ENCODE results near the gene DLL3. TPM values are rescaled to one million over a fixed set of nuclear protein-coding genes. Genes with fewer than 3 reads are reported as not detected.

Gene DLL3
- total and polyA plus RNA-seq, 9 of the 15 experiments (the other 6 are each of a cell fraction or from before 2014, with no cell fraction given): 0.80 to 6.3 (median 1.2) TPM

DNA sequence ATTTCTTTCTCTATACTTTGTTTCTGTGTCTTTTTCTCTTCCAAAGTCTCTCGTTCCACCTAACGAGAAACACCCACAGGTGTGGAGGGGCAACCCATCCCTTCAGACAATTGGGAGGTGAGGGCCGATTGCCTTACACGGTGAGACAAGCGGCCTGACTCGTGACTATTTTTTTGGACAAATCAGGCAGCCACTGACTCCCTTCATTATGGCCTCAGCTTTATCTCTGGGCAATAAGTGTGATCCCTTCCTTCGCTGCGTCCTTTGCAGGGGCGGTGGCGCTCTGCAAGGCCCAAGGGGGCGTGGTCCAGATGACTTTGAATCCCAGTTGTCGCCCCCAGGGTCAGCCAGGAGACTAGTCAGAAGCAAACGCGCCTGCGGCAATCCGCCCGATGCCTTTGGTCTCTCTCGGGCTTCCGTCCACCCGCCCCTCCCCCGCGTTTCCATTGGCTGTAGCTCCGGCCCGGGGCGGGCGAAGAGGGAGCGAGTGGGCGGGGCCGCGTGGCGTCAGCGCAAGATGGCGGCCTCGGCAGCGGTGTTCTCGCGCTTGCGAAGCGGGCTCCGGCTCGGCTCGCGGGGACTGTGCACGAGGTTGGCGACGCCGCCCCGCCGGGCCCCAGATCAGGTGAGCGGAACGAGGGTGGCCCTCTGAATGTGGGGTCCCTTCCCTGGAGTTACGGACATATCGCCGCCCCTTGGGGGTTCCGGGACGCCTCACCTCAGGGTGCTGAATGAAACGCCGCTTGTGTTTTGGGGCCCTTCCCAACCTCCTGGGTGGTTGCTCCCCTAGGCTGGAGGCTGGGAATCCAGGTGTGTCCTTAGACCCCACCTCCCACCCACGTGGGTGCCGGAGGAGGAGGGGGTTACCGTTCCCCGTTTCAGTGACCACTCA, 18.2 kb upstream of the DLL3 start, which contains the start of gene TIMM50 (continued):
- no peak for TF ChIP-seq HOXB6 (CRISPR knock-in tag; IDR thresholded peaks at IDR 0.05; ENCODE audit: borderline replicate concordance)
- TF ChIP-seq EP400 (IDR thresholded peaks at IDR 0.05): peak; percentile 90
- TF ChIP-seq MCM3 (IDR thresholded peaks at IDR 0.05): no peak
- TF ChIP-seq, protein P1, sequence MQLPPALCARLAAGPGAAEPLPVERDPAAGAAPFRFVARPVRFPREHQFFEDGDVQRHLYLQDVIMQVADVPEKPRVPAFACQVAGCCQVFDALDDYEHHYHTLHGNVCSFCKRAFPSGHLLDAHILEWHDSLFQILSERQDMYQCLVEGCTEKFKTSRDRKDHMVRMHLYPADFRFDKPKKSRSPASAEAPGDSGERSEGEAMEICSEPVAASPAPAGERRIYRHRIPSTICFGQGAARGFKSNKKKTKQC (CRISPR knock-in tag; IDR thresholded peaks at IDR 0.05): no peak
- TF ChIP-seq POLR2AphosphoS2 (IDR thresholded peaks at IDR 0.05; ENCODE audit: low read length): no peak
- TF ChIP-seq SNIP1 (IDR thresholded peaks at IDR 0.05; ENCODE audit: low read depth): peak; percentile 59; the same call in 1 of the 2 replicates
- no peak; a peak in 1 of 4 replicates for TF ChIP-seq RAD21 (CRISPR knock-in tag; conservative IDR thresholded peaks at IDR 0.05 in 1 of 2, IDR thresholded peaks at IDR 0.05 in 1 of 2)
- TF ChIP-seq POLR2A (conservative IDR thresholded peaks at IDR 0.05): peak; percentile 88
- no peak for TF ChIP-seq RBM34 (IDR thresholded peaks at IDR 0.05; ENCODE audit: borderline replicate concordance, insufficient read depth, low read length)
- peak; percentile 64 for TF ChIP-seq SMARCA4 (IDR thresholded peaks at IDR 0.05)
- TF ChIP-seq PHF20 (IDR thresholded peaks at IDR 0.05; ENCODE audit: partially characterized antibody): peak; percentile 84
- 0 out of 2 replicates have a peak, but pooled peaks have one; percentile 13 for TF ChIP-seq ZNF197 (CRISPR knock-in tag; IDR thresholded peaks at IDR 0.05; ENCODE audit: low read depth)
- TF ChIP-seq FIP1L1 (IDR thresholded peaks at IDR 0.05; ENCODE audit: low read depth, low read length, poor library complexity, severe bottlenecking): peak; percentile 77
- no peak for TF ChIP-seq ZNF174 (CRISPR knock-in tag; IDR thresholded peaks at IDR 0.05)
- TF ChIP-seq, protein P2, sequence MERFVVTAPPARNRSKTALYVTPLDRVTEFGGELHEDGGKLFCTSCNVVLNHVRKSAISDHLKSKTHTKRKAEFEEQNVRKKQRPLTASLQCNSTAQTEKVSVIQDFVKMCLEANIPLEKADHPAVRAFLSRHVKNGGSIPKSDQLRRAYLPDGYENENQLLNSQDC (CRISPR knock-in tag; IDR thresholded peaks at IDR 0.05): no peak
- no peak for TF ChIP-seq TEAD2 (tag; IDR thresholded peaks at IDR 0.05)
- no peak for TF ChIP-seq SMARCC2 (IDR thresholded peaks at IDR 0.05; ENCODE audit: low read depth)
- TF ChIP-seq YY1 (IDR thresholded peaks at IDR 0.05; ENCODE audit: borderline replicate concordance in 1 of 3, control insufficient read depth in 1 of 3, extremely low read depth in 1 of 3, insufficient read depth in 3 of 3, insufficient read length in 1 of 3, insufficient replicate concordance in 2 of 3, low read depth in 1 of 3, low read length in 2 of 3): peak; percentile 90 to 98 (median 98)
- TF ChIP-seq SNRNP70 (optimal IDR thresholded peaks at IDR 0.05; ENCODE audit: low read depth, low read length): no peak
- TF ChIP-seq, protein P3, sequence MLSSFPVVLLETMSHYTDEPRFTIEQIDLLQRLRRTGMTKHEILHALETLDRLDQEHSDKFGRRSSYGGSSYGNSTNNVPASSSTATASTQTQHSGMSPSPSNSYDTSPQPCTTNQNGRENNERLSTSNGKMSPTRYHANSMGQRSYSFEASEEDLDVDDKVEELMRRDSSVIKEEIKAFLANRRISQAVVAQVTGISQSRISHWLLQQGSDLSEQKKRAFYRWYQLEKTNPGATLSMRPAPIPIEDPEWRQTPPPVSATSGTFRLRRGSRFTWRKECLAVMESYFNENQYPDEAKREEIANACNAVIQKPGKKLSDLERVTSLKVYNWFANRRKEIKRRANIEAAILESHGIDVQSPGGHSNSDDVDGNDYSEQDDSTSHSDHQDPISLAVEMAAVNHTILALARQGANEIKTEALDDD (IDR thresholded peaks at IDR 0.05): peak; percentile 97
- TF ChIP-seq, protein P4, sequence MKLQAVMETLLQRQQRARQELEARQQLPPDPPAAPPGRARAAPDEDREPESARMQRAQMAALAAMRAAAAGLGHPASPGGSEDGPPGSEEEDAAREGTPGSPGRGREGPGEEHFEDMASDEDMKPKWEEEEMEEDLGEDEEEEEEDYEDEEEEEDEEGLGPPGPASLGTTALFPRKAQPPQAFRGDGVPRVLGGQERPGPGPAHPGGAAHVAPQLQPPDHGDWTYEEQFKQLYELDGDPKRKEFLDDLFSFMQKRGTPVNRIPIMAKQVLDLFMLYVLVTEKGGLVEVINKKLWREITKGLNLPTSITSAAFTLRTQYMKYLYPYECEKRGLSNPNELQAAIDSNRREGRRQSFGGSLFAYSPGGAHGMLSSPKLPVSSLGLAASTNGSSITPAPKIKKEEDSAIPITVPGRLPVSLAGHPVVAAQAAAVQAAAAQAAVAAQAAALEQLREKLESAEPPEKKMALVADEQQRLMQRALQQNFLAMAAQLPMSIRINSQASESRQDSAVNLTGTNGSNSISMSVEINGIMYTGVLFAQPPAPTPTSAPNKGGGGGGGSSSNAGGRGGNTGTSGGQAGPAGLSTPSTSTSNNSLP (IDR thresholded peaks at IDR 0.05; ENCODE audit: borderline replicate concordance, low read depth, low read length): peak; percentile 73
- 0 out of 2 replicates have a peak, but pooled peaks have one; percentile 13 for TF ChIP-seq SMAD4 (CRISPR knock-in tag; conservative IDR thresholded peaks at IDR 0.05)

Measured in K562 (cell line).